ENCODE results near the gene MYOT.

DNA sequence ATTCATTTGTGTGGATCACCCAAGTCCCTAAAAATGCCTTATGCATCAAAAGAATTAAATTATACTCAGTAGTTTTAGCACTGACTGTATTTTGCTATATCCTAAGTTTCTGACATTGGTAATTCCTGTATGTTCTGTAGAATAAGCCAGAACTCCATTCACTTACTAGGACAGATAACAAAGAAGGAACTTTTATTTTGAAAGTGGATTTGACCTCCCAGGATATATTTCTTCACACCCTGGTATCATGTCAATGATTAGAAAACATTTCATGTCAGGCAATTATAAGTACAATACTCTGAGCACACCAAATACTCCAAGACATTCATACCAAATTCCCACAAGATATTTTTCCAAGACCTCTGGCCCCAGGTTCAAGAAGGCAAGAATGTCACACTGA, 28.7 kb upstream of the MYOT start:
- TF ChIP-seq, protein P1, sequence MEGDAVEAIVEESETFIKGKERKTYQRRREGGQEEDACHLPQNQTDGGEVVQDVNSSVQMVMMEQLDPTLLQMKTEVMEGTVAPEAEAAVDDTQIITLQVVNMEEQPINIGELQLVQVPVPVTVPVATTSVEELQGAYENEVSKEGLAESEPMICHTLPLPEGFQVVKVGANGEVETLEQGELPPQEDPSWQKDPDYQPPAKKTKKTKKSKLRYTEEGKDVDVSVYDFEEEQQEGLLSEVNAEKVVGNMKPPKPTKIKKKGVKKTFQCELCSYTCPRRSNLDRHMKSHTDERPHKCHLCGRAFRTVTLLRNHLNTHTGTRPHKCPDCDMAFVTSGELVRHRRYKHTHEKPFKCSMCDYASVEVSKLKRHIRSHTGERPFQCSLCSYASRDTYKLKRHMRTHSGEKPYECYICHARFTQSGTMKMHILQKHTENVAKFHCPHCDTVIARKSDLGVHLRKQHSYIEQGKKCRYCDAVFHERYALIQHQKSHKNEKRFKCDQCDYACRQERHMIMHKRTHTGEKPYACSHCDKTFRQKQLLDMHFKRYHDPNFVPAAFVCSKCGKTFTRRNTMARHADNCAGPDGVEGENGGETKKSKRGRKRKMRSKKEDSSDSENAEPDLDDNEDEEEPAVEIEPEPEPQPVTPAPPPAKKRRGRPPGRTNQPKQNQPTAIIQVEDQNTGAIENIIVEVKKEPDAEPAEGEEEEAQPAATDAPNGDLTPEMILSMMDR (IDR thresholded peaks at IDR 0.05; ENCODE audit: insufficient read depth, low read depth, low read length) = no peak
- TF ChIP-seq EZH2 (IDR thresholded peaks at IDR 0.05; ENCODE audit: insufficient read depth, low read length) = no peak
